Calu3 (cell line): Measurements from ENCODE around the gene DAGLA. TPM values are rescaled to one million over a fixed set of nuclear protein-coding genes. Genes with fewer than 3 reads are reported as not detected.
"Not testable (repeated sequence)": the region's sequence is repeated elsewhere in the genome, so short reads cannot be mapped to it uniquely, and the experiment has no call there.

Experiments
- BruUV-seq: library from RNA; stranded (reverse); fragments of 400-500 nt; replicated peaks from 2 replicates; lab custom pipeline; 2021; lab: Mats Ljungman, UMichigan
- CTCF ChIA-PET: fragments of 300-600 bp; sonication (Branson Sonifier 250); formaldehyde crosslinking; loops from one replicate; lab custom pipeline; 2022; ENCODE audit warnings: antibody characterized with exemption; lab: Charles Lee
- DNase-seq: peaks from one replicate; pipeline ENCODE4 v3.0.0; 2022
- H3K27ac Mint-ChIP-seq: one replicate; pipeline ENCODE4 v1.8.0; 2022; ENCODE audit warnings: mixed read lengths; ENCODE audit not compliant: unreplicated experiment
- H3K27me3 Mint-ChIP-seq: one replicate; pipeline ENCODE4 v1.8.0; 2022; ENCODE audit warnings: mixed read lengths; ENCODE audit not compliant: unreplicated experiment
- H3K36me3 Mint-ChIP-seq: one replicate; pipeline ENCODE4 v1.8.0; 2022; ENCODE audit warnings: mild to moderate bottlenecking, moderate library complexity, mixed read lengths; ENCODE audit not compliant: insufficient read depth, unreplicated experiment
- H3K4me1 Mint-ChIP-seq: one replicate; pipeline ENCODE4 v1.8.0; 2022; ENCODE audit warnings: mild to moderate bottlenecking, low read depth, mixed read lengths; ENCODE audit not compliant: unreplicated experiment
- H3K4me3 Mint-ChIP-seq: one replicate; pipeline ENCODE4 v1.8.0; 2022; ENCODE audit warnings: mild to moderate bottlenecking, low read depth, moderate library complexity, mixed read lengths; ENCODE audit not compliant: unreplicated experiment
- H3K9me3 Mint-ChIP-seq: one replicate; pipeline ENCODE4 v1.8.0; 2022; ENCODE audit warnings: low read depth, mixed read lengths; ENCODE audit not compliant: unreplicated experiment
- CTCF ChIP-seq: fragments of 200-600 bp; IDR thresholded peaks from one replicate; pipeline ENCODE4 v1.8.0; 2022; ENCODE audit warnings: antibody characterized with exemption; ENCODE audit not compliant: unreplicated experiment
- intact Hi-C: fragments of 100-400 bp; cut with micrococcal nuclease; formaldehyde crosslinking; loops from one replicate; pipeline ENCODE4 v1.10.0; 2022; ENCODE audit not compliant: unreplicated experiment
- total RNA-seq: library from RNA; stranded (reverse); gene quantifications from 2 replicates; pipeline ENCODE4 v1.2.3, GENCODE V29; 2022

Gene DAGLA
- total RNA-seq, 1 experiment from 2014 or later = 7.5 TPM

GRCh38 chr11:61652135-61652534 is 28.1 kb upstream of the DAGLA start:
- peaks cover 31% of the 10 kb centered on the region for H3K4me1 Mint-ChIP-seq
- CTCF ChIA-PET = no interaction called here
- H3K4me3 Mint-ChIP-seq = no peak overlapping the region
- peaks cover 5% of the 10 kb centered on the region for H3K36me3 Mint-ChIP-seq
- no peak for TF ChIP-seq CTCF
- intact Hi-C loops = no loop called here
- no peak overlapping the region for H3K27ac Mint-ChIP-seq
- no TSS peak for BruUV-seq
- no peak for DNase-seq
- no peaks in the 10 kb centered on the region for H3K9me3 Mint-ChIP-seq
- no peaks in the 10 kb centered on the region for H3K27me3 Mint-ChIP-seq

GRCh38 chr11:61654397-61654829 is 25.8 kb upstream of the DAGLA start:
- TF ChIP-seq CTCF = no peak
- no peak overlapping the region for H3K27ac Mint-ChIP-seq
- H3K27me3 Mint-ChIP-seq = no peaks in the 10 kb centered on the region
- intact Hi-C loops = no loop called here
- H3K4me1 Mint-ChIP-seq = peaks cover 39% of the 10 kb centered on the region
- no TSS peak for BruUV-seq
- no peaks in the 10 kb centered on the region for H3K9me3 Mint-ChIP-seq
- CTCF ChIA-PET = interaction anchor here (0.8 kb wide), 1 partner anchor 79 kb away, joined by 3 read pairs; no protein-coding TSS in a partner anchor
- DNase-seq = no peak
- H3K4me3 Mint-ChIP-seq = no peak overlapping the region
- peaks cover 5% of the 10 kb centered on the region for H3K36me3 Mint-ChIP-seq

GRCh38 chr11:61655266-61656159 is 24.7 kb upstream of the DAGLA start:
- DNase-seq, H3K36me3 Mint-ChIP-seq, H3K27me3 Mint-ChIP-seq, H3K27ac Mint-ChIP-seq, H3K4me3 Mint-ChIP-seq, H3K9me3 Mint-ChIP-seq, BruUV-seq: not testable (repeated sequence)
- H3K4me1 Mint-ChIP-seq = peaks cover 39% of the 10 kb centered on the region
- intact Hi-C loops = loop anchor here (5.0 kb wide), 1 partner anchor 77 kb away; no protein-coding TSS in a partner anchor
- CTCF ChIA-PET = interaction anchor here (0.5 kb wide), 1 partner anchor 319 kb away, joined by 4 read pairs; no protein-coding TSS in a partner anchor

GRCh38 chr11:61656347-61657077 is 23.7 kb upstream of the DAGLA start:
- H3K27me3 Mint-ChIP-seq = no peaks in the 10 kb centered on the region
- no peak for TF ChIP-seq CTCF
- peaks cover 5% of the 10 kb centered on the region for H3K36me3 Mint-ChIP-seq
- intact Hi-C loops = loop anchor here (5.0 kb wide), 1 partner anchor 76 kb away; no protein-coding TSS in a partner anchor
- CTCF ChIA-PET = interaction anchor here (0.5 to 0.7 kb wide), 2 partner anchors 318 to 858 kb away, joined by 4 read pairs; no protein-coding TSS in a partner anchor
- no TSS peak for BruUV-seq
- no peak overlapping the region for H3K27ac Mint-ChIP-seq
- DNase-seq = no peak
- no peak overlapping the region for H3K4me3 Mint-ChIP-seq
- no peaks in the 10 kb centered on the region for H3K9me3 Mint-ChIP-seq
- peaks cover 39% of the 10 kb centered on the region for H3K4me1 Mint-ChIP-seq
